CD4-positive, alpha-beta T cell treated with Interleukin-10 for 1 hour (primary cell): ENCODE measurements around the gene CDH4.

Experiments
- DNase-seq: peaks from one replicate; pipeline ENCODE4 v3.0.0-alpha.2; 2020

Gene CDH4

DNA sequence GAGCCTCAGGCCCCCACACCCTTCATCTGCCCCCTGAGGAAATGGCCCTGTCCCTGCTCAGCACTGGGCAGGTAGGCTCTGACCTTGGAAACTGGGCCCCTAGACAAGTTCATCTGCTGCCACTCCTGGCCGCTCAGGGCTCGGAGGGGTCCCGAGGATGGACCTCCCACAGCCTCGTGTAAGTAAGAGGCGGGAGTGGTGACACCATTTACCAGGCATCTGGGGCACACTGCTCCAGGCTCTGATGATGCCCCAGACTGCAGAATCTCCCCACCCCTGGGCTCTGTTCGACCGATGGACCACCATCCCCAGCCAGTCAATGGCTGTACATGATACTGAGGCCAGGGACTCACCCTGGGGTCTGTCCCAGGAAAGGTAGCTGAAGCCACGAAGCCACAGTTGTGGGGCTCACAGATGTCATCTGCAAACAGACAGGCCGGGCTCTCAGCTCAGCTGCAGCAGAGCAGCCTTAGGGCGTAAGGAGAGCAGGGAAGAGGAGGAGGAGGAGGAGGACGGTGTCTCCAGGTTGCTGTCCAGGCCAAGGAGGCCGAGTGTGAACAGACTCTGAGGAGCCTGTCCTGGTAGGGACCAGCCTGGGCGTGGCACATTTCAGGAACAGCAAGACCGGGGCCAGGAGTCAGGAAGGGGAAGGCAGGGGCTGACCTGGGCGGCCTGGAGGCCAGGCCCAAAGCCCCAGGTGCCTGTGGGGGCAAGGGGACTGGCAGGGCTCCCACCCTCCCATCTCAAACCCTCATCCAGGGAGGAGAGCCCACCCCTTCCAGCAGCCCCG lies 513.2 kb downstream of the CDH4 start:
- no peak for DNase-seq

DNA sequence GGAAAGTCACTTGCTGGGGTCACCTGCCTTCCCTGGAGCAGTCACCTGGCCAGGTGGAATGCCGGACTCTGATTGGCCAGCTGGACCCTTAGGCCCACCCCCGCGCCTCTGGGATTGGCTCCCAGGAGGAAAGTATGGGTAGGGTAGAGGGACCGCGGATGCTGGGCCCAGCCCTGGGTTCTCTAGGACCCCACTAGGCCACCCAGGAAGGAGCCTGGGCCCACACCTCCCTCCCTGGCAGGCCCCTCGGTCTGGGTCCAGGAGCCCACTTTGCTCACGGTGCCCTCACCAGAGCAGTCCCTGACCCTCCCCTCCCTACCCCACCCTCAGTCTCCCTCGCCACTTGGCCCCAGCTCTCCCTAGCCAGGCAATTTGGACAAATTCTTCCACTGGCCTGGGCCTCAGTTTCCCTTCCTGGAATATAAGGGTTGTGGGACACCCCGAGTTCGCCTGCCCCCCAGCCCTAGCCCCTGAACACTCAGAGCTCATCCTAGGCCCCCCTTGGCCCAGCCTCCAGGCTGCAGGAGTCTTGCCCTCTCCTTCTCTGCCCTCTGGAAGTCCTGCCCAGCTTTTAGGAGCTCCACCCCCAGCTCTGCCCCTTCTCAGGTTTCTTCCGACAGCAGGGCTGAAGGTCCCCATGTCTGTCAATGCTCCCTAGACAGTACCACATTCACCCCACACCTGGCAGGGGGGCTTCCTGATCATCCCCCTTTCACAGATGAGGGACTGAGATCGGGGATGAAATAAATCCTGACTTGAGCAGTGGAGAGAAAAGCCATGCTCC lies 514.0 kb downstream of the CDH4 start:
- no peak for DNase-seq

DNA sequence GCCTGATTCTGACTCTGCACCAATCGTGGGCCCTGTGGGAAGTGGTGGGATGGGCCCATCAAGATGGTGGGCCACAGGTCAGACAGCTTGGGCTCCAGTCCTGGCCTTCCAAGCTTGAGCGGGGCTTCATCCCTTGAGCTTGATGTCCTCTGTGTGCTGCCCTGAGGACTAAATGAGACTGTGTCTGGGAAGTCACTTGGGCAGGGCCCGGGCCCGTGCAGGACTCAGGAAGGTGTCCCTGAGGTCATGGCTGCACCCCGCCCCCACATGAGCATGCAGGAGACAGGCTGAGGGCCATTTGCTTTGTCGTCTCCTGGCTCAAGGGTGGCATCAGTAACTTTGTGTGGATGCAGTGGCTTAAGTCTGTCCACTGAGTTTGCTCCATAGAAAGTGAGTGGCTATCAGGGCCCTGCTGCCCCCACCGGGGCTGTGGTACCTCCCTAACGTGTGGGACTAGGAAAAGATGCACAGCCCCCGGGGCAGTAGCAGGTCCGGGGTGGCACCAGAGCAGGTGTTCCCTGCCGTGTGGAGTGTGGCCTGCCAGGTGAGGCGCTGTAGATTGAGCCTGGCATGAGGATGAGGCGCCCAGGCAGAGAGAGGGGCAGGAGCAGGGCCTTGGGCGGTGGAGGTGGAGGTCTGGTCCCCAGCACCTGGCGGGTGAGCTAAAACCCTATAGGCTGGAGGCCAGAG lies 515.0 kb downstream of the CDH4 start:
- no peak for DNase-seq

DNA sequence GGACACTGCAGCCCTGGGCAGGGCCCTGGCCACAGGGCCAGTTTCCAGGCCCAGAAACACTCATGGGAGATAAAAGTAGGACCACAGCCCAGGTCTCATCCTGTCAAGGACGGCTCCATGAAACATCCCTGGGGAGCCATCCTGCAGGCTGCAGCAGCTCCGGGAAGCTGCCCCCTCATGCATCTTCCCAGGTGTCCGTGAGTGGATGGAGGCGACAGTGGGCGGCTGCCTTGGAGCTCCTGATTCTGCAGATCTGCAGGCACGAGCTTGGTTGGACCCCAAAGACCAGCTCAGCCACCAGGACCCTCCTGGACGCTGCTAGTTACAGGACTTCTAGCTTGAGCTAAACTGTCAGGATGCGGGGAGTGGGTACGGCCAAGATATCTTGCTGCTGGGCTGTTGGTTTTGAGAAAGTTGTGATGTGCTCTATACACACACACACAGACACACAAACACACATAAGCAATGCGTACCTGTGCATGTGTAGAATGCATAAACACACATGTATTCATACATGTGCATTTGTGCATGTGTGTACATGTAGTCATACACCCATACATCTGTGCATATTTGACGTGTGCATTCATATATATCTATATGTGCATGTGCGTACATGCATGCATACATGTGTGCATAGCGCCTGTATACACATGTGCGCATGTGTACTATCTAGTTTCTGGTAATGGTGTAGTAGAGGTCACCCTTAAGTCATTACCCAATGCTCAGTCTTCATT lies 515.9 kb downstream of the CDH4 start:
- no peak for DNase-seq

DNA sequence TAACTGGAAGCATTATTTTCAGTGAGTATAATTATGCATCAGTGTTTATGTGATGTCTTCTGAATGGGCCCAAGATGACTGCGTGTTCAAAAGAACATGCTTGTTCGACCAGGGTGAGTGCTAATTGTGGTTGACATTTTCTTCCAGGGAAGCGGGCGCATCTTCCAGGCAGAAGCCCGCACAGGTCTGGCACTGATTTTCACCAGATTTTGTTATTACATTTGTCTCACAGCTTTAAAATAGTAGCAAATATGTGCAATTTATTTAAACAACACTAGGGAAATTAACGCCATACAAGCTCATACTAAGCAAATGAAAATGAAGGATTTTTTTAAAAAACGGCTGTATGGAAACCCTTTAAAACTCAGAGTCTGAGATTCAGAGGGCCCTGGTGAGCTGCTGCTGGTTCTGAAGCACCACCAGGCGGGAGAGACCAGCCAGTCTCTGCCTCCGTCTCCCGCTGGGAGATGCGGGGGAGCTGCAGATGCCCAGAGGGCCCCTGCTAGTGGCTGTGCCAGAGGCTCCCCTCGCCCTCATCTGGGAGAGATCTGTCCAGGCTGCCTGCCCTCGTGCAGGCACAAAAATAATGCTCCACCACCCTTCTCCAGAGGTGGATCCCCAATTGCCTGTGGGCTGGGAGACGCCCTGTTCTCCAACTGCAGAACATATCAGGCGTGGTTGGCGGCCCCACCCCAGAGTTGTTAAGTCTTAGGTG lies 516.7 kb downstream of the CDH4 start:
- DNase-seq, result no peak

DNA sequence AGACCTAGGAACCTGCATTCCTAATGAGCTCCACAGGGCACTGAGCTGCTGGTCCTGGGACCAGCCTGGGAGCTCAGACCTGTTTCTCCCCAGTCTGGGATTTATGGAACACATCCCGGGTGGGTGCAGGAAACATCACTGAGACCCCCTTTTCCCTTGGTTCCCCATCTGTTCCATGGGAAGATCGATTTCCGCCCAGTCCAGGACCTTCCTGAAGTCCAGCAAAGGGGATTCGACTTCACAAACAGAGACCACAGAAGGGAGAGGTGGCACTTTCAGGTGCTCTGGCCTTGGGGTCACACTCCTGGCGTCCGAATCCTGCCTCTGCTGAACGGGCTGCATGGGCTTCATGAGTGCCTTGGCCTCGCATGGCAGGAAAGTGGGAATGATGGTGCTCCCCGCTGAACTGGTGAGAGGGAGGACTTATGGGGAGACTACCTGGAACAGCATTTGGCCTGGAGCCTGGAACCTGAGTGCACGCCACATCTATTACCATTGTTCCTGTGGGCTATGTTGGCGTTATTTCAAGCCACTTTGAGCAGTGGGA lies 517.3 kb downstream of the CDH4 start:
- DNase-seq, result no peak

DNA sequence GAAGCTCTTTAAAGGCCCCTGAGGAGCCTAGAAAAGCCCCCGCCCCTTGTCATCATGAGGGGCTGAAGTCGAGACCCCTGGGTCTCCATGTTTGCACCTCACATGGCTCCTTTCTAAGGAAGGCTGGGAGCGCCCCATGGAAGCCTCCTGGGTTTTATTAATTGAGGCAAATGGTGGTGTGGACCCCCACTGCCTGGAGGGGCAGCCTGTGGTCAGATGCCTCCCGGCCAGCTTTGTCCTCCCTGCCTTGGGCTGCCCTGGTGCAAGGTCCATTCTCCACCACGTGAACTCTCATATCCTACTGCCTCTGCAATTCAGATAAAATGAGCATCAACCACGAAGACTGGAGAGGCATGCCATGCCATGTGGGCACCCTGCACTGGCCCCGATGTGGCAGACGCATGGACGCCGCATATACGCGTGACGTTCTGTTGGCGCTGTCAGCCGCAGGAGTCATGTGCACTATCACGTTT lies 518.1 kb downstream of the CDH4 start:
- no peak for DNase-seq

DNA sequence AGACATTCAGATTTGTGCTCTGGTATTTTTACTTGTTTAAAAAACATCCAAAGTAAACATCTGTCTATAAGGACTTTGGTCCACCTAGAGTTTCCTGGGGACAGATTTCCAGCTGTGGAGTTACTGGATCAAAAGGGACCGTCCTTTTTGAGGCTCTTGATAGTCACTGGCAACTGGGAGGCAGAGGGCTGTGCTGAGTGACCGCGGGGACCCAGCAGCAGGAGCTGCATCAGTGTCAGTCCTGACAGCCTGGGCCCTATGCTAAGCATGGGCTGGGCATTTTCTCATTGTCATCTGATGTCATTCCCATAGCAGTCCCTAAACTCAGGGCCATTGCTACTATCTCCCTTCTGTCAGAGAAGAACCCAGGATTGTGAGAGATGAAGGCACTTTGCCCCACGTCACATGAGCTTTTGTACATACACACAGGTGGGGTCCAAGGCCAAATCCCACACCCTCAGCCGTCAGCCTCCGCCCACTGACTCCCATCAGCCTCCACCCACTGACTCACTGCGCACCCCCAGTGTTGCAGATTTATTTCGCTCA lies 519.8 kb downstream of the CDH4 start:
- no peak for DNase-seq

DNA sequence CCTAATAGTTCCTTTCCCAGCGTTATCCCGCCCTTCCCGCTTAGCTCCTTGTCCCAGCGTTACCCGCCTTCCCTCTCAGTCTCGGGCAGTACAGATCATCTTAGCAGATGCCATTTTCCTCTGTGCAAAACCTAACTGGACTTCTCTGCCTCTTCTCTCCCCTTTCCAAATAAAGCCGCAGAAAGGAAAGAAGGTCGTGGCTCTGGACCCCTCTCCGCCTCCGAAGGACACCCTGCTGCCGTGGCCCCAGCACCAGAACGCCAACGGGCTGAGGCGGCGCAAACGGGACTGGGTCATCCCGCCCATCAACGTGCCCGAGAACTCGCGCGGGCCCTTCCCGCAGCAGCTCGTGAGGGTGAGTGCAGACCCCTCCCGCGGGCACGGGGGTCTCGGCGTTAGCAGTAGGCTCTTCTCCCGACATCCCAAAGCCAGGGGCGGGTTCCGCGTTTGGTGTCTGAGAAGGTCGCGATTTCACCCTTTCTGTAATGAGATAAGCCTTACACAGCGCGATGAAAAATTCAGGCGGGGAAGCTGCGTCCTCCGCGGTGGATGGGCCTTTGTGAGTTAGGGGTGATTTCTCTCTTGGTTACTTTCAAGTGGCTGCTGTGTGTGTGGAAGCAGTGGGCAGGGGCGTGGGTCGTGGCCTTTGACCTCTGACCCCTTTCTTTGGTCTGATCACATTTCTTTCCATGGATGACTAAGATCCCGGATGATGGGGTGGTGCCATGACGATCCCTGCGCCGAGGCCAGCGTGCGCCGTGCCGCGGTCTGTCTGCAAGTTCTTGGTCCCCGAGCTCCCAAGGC lies 521.0 kb downstream of the CDH4 start:
- no peak for DNase-seq

DNA sequence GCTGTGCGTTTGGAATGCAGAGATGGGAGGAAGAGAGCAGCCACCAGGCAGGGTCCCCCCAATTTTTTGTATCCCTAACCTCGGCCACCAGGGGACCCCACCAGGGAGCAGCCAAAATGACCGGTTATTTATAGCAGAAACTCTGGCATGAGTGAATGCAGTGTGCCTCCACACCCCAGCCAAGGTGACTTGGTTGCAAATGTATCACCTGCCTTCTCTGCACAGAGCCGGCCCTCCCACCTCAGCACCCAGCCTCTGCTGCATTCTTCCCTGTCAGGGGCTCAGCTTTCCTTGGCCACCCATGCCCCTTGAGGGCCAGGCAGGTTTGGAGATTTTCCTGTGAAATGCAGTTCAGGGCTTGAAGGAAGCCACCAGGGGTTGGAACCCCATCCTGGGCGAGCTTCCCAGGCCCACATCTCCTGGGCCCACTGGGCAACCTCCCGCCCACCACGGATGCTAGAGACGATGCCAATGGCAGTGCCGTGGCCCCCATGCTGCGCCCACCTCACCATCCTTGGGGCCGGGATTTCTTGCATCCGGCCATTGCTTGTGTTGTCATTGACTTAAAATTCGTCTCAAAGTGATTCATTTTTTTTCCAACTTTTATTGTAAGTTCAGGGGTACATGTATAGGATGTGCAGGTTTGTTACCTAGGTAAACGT lies 522.0 kb downstream of the CDH4 start:
- no peak for DNase-seq

DNA sequence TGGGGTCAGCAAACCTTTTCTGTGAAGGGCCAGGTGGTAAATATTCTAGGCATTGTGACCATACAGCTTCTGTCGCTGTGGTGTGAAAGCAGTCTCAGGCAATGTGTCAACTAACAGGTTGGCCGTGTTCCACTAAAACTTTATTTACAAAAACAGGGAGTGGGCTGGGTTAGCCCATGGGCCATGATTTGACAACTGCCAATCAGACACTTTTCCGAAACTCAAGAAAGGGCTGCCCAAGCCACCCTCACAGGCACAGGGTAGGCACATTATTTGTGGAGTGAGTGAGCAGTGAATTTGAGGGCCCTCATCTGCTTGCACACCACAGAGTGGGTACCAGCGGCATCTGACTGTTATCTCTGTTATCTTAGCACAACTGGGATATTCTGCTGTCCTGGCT lies 523.4 kb downstream of the CDH4 start:
- DNase-seq, result no peak

DNA sequence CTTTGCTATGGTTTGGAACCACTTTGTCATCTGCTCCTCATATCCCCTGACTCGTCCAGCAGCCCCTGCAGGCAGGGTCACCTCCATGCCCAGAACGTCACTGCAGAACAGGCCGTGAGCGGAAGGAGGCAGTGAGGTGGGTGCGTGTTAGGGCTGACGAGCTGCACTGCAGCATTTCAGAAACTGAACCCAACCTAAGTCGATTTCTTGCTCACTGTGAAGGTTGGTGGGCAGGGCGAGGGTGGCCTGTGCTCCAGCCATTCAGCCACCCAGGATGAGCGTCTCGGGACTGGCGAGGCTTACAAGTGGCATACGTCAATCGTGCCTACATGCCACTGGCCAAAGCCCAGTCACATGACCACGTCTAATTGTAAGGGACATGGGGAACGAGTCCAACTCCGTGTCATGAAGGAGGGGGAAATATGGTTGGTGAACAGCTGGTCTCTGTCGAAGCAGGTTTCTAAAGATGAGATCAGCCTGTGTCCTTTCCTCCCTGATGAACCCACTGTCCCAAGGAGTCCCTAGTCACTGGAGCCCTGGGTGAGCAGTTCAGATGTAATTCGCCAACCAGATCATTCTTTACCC lies 524.5 kb downstream of the CDH4 start:
- no peak for DNase-seq

DNA sequence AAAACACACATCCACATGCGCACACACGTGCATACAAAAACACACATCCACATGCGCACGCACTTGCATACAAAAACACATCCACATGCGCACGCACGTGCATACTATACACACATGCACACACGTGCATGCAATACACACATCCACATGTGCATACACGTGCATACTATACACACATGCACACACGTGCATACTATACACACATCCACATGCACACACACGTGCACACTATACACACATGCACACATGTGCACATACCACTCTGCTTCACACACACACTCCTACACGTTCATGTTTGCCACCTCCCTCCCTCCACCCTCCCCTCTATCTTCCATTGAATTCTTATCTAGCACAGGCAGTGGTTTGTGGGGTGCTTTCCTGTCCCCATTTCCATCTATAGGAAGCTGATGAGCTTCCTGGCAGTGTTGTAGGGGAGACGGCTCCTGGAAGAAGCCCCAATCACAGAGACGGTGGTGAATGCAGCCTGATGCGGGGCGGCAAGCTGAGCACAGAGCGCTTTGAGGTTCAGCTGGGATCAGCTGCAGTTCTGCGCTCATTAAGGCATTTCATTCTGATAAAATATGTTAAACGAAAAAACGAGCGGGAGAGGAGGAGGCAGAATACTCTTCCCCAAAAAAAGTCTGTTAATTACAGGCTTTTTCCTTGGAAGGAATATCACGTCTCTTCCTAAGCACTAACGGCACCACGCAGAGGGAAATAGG lies 525.9 kb downstream of the CDH4 start:
- no peak for DNase-seq

DNA sequence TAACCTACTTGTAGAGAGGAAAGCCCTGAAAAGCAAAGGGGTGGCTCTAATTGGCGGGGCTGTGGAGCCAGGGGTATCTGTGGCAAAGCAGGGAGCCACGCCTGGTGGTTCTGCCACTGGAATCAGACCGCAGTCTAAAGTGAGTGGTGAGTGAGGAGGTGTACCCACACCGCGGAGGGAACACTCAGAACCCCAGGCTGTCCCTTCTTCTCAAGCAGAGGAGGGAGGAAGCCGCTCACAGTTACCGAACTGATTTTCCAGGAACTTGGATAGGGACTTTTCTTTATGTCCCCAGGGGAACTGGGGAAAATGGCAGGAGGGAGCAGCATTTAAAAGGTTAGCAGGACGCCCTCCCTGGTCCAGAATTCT lies 526.4 kb downstream of the CDH4 start:
- no peak for DNase-seq

DNA sequence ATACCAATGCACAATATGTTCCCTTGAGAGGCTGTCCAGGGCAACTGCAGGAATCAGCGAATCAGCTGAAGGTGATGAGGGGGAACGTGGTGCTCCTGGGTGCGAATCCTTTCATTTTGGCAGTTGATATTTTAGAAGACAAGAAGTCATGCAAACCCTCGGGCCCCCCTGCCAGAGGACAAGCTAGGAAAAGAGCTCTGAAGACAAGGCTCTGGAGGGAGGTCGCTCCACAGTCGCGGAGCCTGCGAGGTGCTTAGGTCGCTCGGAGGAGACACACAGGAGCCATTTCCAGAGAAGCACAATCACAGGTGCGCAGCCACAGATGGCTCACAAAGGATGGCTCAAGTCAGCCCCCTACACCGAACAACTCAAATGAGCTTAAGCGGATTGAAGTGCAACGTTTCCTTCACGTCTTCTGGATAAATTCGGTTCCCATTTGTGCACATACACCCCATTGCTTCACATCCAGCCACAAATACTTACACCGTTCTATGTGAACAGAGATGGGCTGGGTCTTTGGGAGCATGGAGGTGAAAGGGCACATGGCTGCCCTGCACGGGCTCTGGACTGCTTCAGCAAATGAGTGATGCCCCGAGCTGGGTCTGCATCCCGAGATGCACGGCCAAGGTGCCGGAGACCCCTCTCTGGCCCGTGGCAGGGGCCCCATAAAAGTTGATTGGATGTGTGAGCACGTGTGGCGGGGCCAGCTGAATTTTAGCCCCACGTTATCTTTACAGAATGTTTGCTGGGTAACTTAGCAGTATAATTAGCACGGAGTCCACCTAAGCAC lies 527.3 kb downstream of the CDH4 start:
- no peak for DNase-seq

DNA sequence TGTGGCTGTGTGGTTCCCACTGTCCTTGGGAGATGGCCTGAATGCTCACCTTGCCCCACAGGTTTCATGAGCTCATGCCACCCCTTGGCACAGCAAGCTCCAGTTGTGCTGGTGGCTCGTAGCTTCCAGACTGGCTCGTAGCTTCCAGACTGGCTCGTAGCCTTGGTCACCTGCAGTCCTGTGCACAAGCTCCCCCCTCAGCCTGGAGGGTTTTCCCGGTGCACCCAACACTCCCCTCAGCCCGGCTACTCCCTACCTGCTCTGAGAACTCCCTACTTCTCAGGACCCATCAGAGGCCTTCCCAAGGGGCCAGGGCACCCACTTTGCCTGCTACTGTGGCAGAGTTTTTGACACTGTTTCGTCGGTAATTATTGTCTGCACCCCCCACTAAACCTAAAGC lies 528.0 kb downstream of the CDH4 start:
- DNase-seq, result no peak

DNA sequence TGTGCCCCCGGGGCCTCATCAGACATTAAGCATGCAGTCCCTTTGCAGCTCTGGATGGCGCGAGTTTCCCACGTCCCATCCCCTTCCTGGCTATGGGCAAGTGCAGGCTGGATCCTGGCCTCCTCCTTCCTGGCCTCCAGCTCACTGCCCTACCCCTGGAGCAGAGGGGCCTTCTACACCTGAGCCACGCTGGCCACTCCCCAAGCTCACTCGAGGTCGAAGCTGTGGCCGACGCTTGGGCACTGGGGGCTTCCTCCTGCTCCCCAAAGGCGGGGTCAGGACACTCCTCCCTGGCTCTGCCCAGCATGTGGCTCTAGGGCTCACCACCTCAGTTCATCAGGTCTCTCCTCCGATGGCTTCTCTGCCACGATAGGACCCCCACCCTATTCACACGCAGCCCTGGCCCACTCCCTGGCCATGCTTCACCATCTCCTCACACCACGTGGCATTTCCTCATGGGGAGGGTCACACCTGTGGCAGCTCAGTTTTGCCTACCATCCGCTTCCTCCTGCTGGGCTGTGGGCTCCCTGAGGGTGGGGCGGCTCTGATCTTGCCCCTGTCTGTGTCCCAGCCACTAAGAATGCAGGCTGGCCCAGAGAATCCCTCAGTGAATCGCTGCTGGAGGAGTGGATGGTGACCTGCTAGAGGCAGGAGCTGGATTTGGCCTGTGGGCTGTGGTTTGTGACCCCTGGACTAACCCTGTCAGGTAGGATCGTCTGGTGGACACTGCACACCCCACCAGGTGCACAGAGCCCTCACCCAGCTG lies 532.9 kb downstream of the CDH4 start:
- DNase-seq, result no peak

DNA sequence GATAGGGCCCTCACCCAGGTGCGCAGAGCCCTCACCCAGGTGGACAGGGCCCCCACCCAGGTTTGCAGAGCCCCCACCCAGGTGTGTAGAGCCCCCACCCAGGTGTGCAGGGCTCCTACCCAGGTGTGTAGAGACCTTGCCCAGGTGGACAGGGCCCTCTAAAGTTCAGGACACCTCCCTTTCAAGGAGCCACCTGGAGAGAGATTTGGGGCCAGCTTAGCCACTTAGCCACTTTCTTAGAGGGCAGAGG lies 533.4 kb downstream of the CDH4 start:
- no peak for DNase-seq
